ENCODE data around the gene FBXL20. TPM values are rescaled to one million over a fixed set of nuclear protein-coding genes. Genes with fewer than 3 reads are reported as not detected.
"Not testable (repeated sequence)": the region's sequence is repeated elsewhere in the genome, so short reads cannot be mapped to it uniquely, and the experiment has no call there.

Gene FBXL20
- total RNA-seq, 1 experiment from 2014 or later = 9.9 TPM

DNA sequence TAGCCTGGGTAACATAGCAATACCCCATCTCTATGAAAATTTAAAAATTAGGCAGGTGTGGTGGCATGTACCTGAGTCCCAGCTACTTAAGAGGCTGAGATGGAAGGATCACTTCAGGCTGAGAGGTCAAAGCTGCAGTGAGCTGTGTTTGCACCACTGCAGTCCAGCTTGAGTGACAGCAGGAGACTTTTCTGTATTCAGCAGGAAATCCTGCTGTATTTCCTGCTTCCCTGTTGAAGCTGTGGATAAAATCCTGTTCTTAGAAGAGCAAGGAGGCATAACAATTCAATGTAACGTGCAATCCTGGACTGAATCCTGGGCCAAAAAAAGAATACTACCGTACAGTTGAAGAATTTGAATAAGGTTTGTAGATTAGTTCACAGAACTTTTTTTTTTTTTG lies 62.2 kb downstream of the FBXL20 start:
- no peak for ATAC-seq
- CTCF ChIA-PET = no interaction called here
- BruUV-seq (replicated peaks) = no TSS peak
- H3K27ac ChIP-seq (ENCODE audit: low read length) = no peak overlapping the region
- DNase-seq (ENCODE audit: low read depth, low spot score) = no peak
- in situ Hi-C loops (cut with HindIII; ENCODE audit: low pct_unique_long_range_greater_than_20kb, low sequenced_read_pairs) = no loop called here
- POLR2A ChIA-PET = no interaction called here
- H3K27me3 ChIP-seq (ENCODE audit: control insufficient read depth, insufficient read depth, low read length) = no peaks in the 10 kb centered on the region
- no peak overlapping the region for H3K4me3 ChIP-seq (ENCODE audit: low read depth in 2 of 2, low read length in 2 of 2)
- no peaks in the 10 kb centered on the region for H3K4me1 ChIP-seq (ENCODE audit: control insufficient read depth, insufficient read depth, low read length)
- intact Hi-C loops (cut with micrococcal nuclease; ENCODE audit: unreplicated experiment) = no loop called here
- H3K36me3 ChIP-seq (ENCODE audit: control insufficient read depth, insufficient read depth, low read length) = no peaks in the 10 kb centered on the region
- no peaks in the 10 kb centered on the region for H3K9me3 ChIP-seq (ENCODE audit: control insufficient read depth, insufficient read depth, low read depth, low read length)
- TF ChIP-seq TCF7L2 (IDR thresholded peaks at IDR 0.05; ENCODE audit: low read depth, low read length) (no peak), SIN3A (IDR thresholded peaks at IDR 0.05; ENCODE audit: borderline replicate concordance, insufficient read depth, low read depth, low read length) (no peak), POLR2AphosphoS5 (IDR thresholded peaks at IDR 0.05; ENCODE audit: low read depth, low read length) (no peak)
- TF ChIP-seq, protein P1, sequence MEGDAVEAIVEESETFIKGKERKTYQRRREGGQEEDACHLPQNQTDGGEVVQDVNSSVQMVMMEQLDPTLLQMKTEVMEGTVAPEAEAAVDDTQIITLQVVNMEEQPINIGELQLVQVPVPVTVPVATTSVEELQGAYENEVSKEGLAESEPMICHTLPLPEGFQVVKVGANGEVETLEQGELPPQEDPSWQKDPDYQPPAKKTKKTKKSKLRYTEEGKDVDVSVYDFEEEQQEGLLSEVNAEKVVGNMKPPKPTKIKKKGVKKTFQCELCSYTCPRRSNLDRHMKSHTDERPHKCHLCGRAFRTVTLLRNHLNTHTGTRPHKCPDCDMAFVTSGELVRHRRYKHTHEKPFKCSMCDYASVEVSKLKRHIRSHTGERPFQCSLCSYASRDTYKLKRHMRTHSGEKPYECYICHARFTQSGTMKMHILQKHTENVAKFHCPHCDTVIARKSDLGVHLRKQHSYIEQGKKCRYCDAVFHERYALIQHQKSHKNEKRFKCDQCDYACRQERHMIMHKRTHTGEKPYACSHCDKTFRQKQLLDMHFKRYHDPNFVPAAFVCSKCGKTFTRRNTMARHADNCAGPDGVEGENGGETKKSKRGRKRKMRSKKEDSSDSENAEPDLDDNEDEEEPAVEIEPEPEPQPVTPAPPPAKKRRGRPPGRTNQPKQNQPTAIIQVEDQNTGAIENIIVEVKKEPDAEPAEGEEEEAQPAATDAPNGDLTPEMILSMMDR (IDR thresholded peaks at IDR 0.05) = no peak
- TF ChIP-seq, protein P2, sequence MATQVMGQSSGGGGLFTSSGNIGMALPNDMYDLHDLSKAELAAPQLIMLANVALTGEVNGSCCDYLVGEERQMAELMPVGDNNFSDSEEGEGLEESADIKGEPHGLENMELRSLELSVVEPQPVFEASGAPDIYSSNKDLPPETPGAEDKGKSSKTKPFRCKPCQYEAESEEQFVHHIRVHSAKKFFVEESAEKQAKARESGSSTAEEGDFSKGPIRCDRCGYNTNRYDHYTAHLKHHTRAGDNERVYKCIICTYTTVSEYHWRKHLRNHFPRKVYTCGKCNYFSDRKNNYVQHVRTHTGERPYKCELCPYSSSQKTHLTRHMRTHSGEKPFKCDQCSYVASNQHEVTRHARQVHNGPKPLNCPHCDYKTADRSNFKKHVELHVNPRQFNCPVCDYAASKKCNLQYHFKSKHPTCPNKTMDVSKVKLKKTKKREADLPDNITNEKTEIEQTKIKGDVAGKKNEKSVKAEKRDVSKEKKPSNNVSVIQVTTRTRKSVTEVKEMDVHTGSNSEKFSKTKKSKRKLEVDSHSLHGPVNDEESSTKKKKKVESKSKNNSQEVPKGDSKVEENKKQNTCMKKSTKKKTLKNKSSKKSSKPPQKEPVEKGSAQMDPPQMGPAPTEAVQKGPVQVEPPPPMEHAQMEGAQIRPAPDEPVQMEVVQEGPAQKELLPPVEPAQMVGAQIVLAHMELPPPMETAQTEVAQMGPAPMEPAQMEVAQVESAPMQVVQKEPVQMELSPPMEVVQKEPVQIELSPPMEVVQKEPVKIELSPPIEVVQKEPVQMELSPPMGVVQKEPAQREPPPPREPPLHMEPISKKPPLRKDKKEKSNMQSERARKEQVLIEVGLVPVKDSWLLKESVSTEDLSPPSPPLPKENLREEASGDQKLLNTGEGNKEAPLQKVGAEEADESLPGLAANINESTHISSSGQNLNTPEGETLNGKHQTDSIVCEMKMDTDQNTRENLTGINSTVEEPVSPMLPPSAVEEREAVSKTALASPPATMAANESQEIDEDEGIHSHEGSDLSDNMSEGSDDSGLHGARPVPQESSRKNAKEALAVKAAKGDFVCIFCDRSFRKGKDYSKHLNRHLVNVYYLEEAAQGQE (IDR thresholded peaks at IDR 0.05; ENCODE audit: insufficient read depth in 1 of 2, low read depth in 2 of 2, low read length in 1 of 2) = no peak

DNA sequence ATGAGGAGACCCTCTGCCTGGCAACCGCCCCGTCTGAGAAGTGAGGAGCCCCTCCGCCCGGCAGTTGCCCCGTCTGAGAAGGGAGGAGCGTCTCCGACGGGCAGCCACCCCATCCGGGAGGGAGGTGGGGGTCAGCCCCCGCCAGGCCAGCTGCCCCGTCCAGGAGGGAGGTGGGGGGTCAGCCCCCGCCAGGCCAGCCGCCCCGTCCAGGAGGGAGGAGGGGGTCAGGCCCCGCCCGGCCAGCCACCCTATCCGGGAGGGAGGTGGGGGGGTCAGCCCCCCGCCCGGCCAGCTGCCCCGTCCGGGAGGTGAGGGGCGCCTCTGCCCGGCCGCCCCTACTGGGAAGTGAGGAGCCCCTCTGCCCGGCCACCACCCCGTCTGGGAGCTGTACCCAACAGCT lies 63.8 kb downstream of the FBXL20 start:
- H3K27me3 ChIP-seq (ENCODE audit: control insufficient read depth, insufficient read depth, low read length); BruUV-seq (replicated peaks); H3K27ac ChIP-seq (ENCODE audit: low read length); in situ Hi-C loops (cut with HindIII; ENCODE audit: low pct_unique_long_range_greater_than_20kb, low sequenced_read_pairs); H3K4me3 ChIP-seq (ENCODE audit: low read depth in 2 of 2, low read length in 2 of 2); ATAC-seq; POLR2A ChIA-PET; H3K4me1 ChIP-seq (ENCODE audit: control insufficient read depth, insufficient read depth, low read length); CTCF ChIA-PET; H3K36me3 ChIP-seq (ENCODE audit: control insufficient read depth, insufficient read depth, low read length); H3K9me3 ChIP-seq (ENCODE audit: control insufficient read depth, insufficient read depth, low read depth, low read length); DNase-seq (ENCODE audit: low read depth, low spot score); intact Hi-C loops (cut with micrococcal nuclease; ENCODE audit: unreplicated experiment): not testable (repeated sequence)

DNA sequence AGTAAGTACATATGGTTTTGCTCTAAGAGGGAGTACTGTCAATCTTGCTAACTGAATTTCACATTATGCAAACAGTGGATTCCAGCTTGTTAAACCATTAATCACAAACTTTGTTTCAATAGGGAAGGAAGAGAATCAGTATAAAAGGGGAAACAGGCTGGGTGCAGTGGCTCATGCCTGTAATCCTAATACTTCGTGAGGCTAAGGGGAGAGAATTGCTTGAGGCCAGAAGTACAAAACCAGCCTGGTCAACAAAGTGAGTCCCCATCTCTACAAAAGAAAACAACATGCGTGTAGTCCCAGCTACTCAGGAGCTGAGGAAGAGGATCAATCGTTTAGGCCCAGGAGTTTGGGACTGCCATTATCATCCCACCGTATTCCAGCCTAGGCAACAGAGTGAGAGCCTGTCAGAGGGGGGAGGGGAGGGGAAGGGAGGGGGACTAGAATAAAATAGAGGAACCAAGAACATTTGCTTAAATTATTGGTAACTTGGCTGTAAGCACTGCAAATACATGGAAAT lies 65.7 kb downstream of the FBXL20 start:
- H3K9me3 ChIP-seq (ENCODE audit: control insufficient read depth, insufficient read depth, low read depth, low read length) = no peaks in the 10 kb centered on the region
- ChIA-PET POLR2A (no interaction called here), CTCF (no interaction called here)
- no TSS peak for BruUV-seq (replicated peaks)
- TF ChIP-seq, protein P2 (IDR thresholded peaks at IDR 0.05; ENCODE audit: insufficient read depth in 1 of 2, low read depth in 2 of 2, low read length in 1 of 2) = no peak
- TF ChIP-seq, protein P1 (IDR thresholded peaks at IDR 0.05) = no peak
- no peak for TF ChIP-seq TCF7L2 (IDR thresholded peaks at IDR 0.05; ENCODE audit: low read depth, low read length)
- no peak for TF ChIP-seq SIN3A (IDR thresholded peaks at IDR 0.05; ENCODE audit: borderline replicate concordance, insufficient read depth, low read depth, low read length)
- TF ChIP-seq POLR2AphosphoS5 (IDR thresholded peaks at IDR 0.05; ENCODE audit: low read depth, low read length) = no peak
- H3K4me1 ChIP-seq (ENCODE audit: control insufficient read depth, insufficient read depth, low read length) = no peaks in the 10 kb centered on the region
- DNase-seq (ENCODE audit: low read depth, low spot score) = no peak
- no peaks in the 10 kb centered on the region for H3K27me3 ChIP-seq (ENCODE audit: control insufficient read depth, insufficient read depth, low read length)
- no peak for ATAC-seq
- in situ Hi-C loops (cut with HindIII; ENCODE audit: low pct_unique_long_range_greater_than_20kb, low sequenced_read_pairs) = no loop called here
- intact Hi-C loops (cut with micrococcal nuclease; ENCODE audit: unreplicated experiment) = no loop called here
- H3K4me3 ChIP-seq (ENCODE audit: low read depth in 2 of 2, low read length in 2 of 2) = no peak overlapping the region
- no peak overlapping the region for H3K27ac ChIP-seq (ENCODE audit: low read length)
- H3K36me3 ChIP-seq (ENCODE audit: control insufficient read depth, insufficient read depth, low read length) = no peaks in the 10 kb centered on the region
